Measurements from ENCODE around the gene DET1.
"Not testable (repeated sequence)": the region's sequence is repeated elsewhere in the genome, so short reads cannot be mapped to it uniquely, and the experiment has no call there.

The DET1 gene

GRCh38 chr15:88529021-88529630 lies 17.4 kb downstream of the DET1 start:
- Histone ChIP-seq H3K36me3 (peaks cover 57 to 83% (median 70%) of the 10 kb centered on the region in 11 experiments), H3K27ac (no peak overlapping the region), H3K27me3 (no peaks in the 10 kb centered on the region), H3K9me3 (replicated peaks in 1 of 11) (peaks cover 11 to 34% (median 22%) of the 10 kb centered on the region in 11 experiments), H3K9ac (no peak overlapping the region), H3K4me3 (no peak overlapping the region), H3K4me1 (no peaks in the 10 kb centered on the region), H3K4me2 (no peak overlapping the region), H4K20me1 (no peaks in the 10 kb centered on the region)
- TF ChIP-seq Cebpa-rat (IDR thresholded peaks at IDR 0.05), result no peak

GRCh38 chr15:88526247-88526879 lies 20.1 kb downstream of the DET1 start:
- peaks cover 62 to 90% (median 70%) of the 10 kb centered on the region in 11 experiments for H3K36me3 ChIP-seq
- no peak overlapping the region for H3K4me2 ChIP-seq

GRCh38 chr15:88525418-88525817 lies 21.1 kb downstream of the DET1 start:
- H3K4me3 ChIP-seq, result no peak overlapping the region
- H3K4me2 ChIP-seq, result no peak overlapping the region
- no peak for TF ChIP-seq Cebpa-rat (IDR thresholded peaks at IDR 0.05)
- H3K27me3 ChIP-seq, result no peaks in the 10 kb centered on the region
- H3K9me3 ChIP-seq (replicated peaks in 1 of 11), result peaks cover 11 to 34% (median 25%) of the 10 kb centered on the region in 11 experiments; a peak in 19 of 22 replicates
- no peak overlapping the region for H3K27ac ChIP-seq
- H3K36me3 ChIP-seq, result peaks cover 52 to 85% (median 61%) of the 10 kb centered on the region in 11 experiments
- no peaks in the 10 kb centered on the region for H4K20me1 ChIP-seq
- H3K4me1 ChIP-seq, result no peaks in the 10 kb centered on the region
- H3K9ac ChIP-seq, result no peak overlapping the region

More at GRCh38 chr15:88526247-88526879, 20.1 kb downstream of the DET1 start:
- Histone ChIP-seq H3K4me3 (no peak overlapping the region), H3K9me3 (replicated peaks in 1 of 11) (peaks cover 11 to 34% (median 25%) of the 10 kb centered on the region in 11 experiments; a peak in 19 of 22 replicates), H3K27me3 (no peaks in the 10 kb centered on the region), H3K4me1 (no peaks in the 10 kb centered on the region), H3K27ac (no peak overlapping the region), H3K9ac (no peak overlapping the region), H4K20me1 (no peaks in the 10 kb centered on the region)
- TF ChIP-seq Cebpa-rat (IDR thresholded peaks at IDR 0.05), result no peak

GRCh38 chr15:88524094-88524493 lies 22.4 kb downstream of the DET1 start:
- not testable (repeated sequence) for H3K27ac ChIP-seq, H3K4me1 ChIP-seq, H4K20me1 ChIP-seq, H3K4me2 ChIP-seq, H3K9ac ChIP-seq, H3K4me3 ChIP-seq, H3K27me3 ChIP-seq
- Histone ChIP-seq H3K36me3 (peaks cover 41 to 71% (median 48%) of the 10 kb centered on the region in 11 experiments), H3K9me3 (replicated peaks in 1 of 11) (peaks cover 11 to 34% (median 25%) of the 10 kb centered on the region in 11 experiments; a peak in 19 of 22 replicates)

- Histone ChIP-seq H3K9me3 (replicated peaks in 1 of 11) (peaks cover 0 to 11% (median 8%) of the 10 kb centered on the region in 11 experiments; a peak in 12 of 22 replicates), H3K36me3 (peaks cover 10 to 52% (median 23%) of the 10 kb centered on the region in 11 experiments; a peak in 17 of 22 replicates), H3K4me3 (no peak overlapping the region), H3K27me3 (no peaks in the 10 kb centered on the region), H3K4me2 (no peak overlapping the region), H3K9ac (no peak overlapping the region), H3K27ac (no peak overlapping the region), H4K20me1 (no peaks in the 10 kb centered on the region), H3K4me1 (no peaks in the 10 kb centered on the region)
- no peak for TF ChIP-seq Cebpa-rat (IDR thresholded peaks at IDR 0.05)
Observed at GRCh38 chr15:88518903-88519302, 27.6 kb downstream of the DET1 start.

- Histone ChIP-seq H4K20me1 (no peaks in the 10 kb centered on the region), H3K27me3 (no peaks in the 10 kb centered on the region), H3K36me3 (peaks cover 43 to 76% (median 59%) of the 10 kb centered on the region in 11 experiments), H3K27ac (no peak overlapping the region), H3K4me3 (no peak overlapping the region), H3K9ac (no peak overlapping the region), H3K4me2 (no peak overlapping the region), H3K9me3 (replicated peaks in 1 of 11) (no peaks in the 10 kb centered on the region), H3K4me1 (peaks cover 0 to 10% (median 0%) of the 10 kb centered on the region in 10 experiments; a peak in 3 of 20 replicates)
- no peak for TF ChIP-seq Cebpa-rat (IDR thresholded peaks at IDR 0.05)
Observed at GRCh38 chr15:88513195-88513594, 33.3 kb downstream of the DET1 start.

GRCh38 chr15:88512601-88513000 lies 33.9 kb downstream of the DET1 start:
- Histone ChIP-seq H4K20me1 (no peaks in the 10 kb centered on the region), H3K4me2 (no peak overlapping the region), H3K36me3 (peaks cover 46 to 82% (median 65%) of the 10 kb centered on the region in 11 experiments), H3K4me1 (peaks cover 0 to 10% (median 0%) of the 10 kb centered on the region in 10 experiments; a peak in 3 of 20 replicates), H3K27ac (no peak overlapping the region), H3K9ac (no peak overlapping the region), H3K4me3 (no peak overlapping the region), H3K9me3 (replicated peaks in 1 of 11) (no peaks in the 10 kb centered on the region), H3K27me3 (no peaks in the 10 kb centered on the region)
- TF ChIP-seq Cebpa-rat (IDR thresholded peaks at IDR 0.05), result no peak

- Histone ChIP-seq H3K9me3 (replicated peaks in 1 of 11) (no peaks in the 10 kb centered on the region), H3K27ac (no peak overlapping the region), H3K27me3 (no peaks in the 10 kb centered on the region), H3K9ac (no peak overlapping the region), H3K4me1 (peaks cover 0 to 10% (median 0%) of the 10 kb centered on the region in 10 experiments; a peak in 3 of 20 replicates), H4K20me1 (no peaks in the 10 kb centered on the region), H3K4me3 (no peak overlapping the region), H3K36me3 (peaks cover 50 to 87% (median 69%) of the 10 kb centered on the region in 11 experiments), H3K4me2 (no peak overlapping the region)
- no peak for TF ChIP-seq Cebpa-rat (IDR thresholded peaks at IDR 0.05)
Observed at GRCh38 chr15:88512078-88512477, 34.4 kb downstream of the DET1 start.

GRCh38 chr15:88511161-88511560 lies 35.3 kb downstream of the DET1 start:
- Histone ChIP-seq H3K9ac (no peak overlapping the region), H3K36me3 (peaks cover 46 to 88% (median 70%) of the 10 kb centered on the region in 11 experiments), H3K27ac (no peak overlapping the region), H3K4me3 (no peak overlapping the region), H3K27me3 (no peaks in the 10 kb centered on the region), H3K4me2 (no peak overlapping the region), H4K20me1 (no peaks in the 10 kb centered on the region), H3K9me3 (replicated peaks in 1 of 11) (no peaks in the 10 kb centered on the region), H3K4me1 (peaks cover 0 to 10% (median 0%) of the 10 kb centered on the region in 10 experiments; a peak in 3 of 20 replicates)
- TF ChIP-seq Cebpa-rat (IDR thresholded peaks at IDR 0.05), result no peak
